GM12878 (cell line): ENCODE measurements around the gene FBXW8. TPM values are rescaled to one million over a fixed set of nuclear protein-coding genes. Genes with fewer than 3 reads are reported as not detected.

ENCODE experiments used
- ATAC-seq: fragments of 200-7000 bp; cut with Tn5 transposase; 3 replicates; pipeline ENCODE4 v1.9.1; 2020; ENCODE audit warnings: mild to moderate bottlenecking, moderate library complexity
- BruUV-seq: library from RNA; stranded (reverse); fragments of 400-500 nt; replicated peaks from 2 replicates; lab custom pipeline; 2021; lab: Mats Ljungman, UMichigan
- CTCF ChIA-PET: fragments of 300-600 bp; sonication (Branson Sonifier 250); formaldehyde crosslinking; extraction: SDS; loops from one replicate; lab custom pipeline; 2021; ENCODE audit warnings: inconsistent platforms; lab: Yijun Ruan, JAX
- POLR2A ChIA-PET: fragments of 350-600 bp; formaldehyde crosslinking; extraction: SDS; loops from one replicate; lab custom pipeline; 2021; ENCODE audit warnings: inconsistent platforms; lab: Charles Lee
- RAD21 ChIA-PET: fragments of 300-600 bp; sonication (Branson Sonifier 250); formaldehyde crosslinking; loops from one replicate; lab custom pipeline; 2023; ENCODE audit warnings: antibody characterized with exemption; ENCODE audit not compliant: unreplicated experiment; lab: Charles Lee
- SMC1A ChIA-PET: fragments of 300-600 bp; sonication (Branson Sonifier 250); formaldehyde crosslinking; loops from one replicate; lab custom pipeline; 2023; ENCODE audit not compliant: unreplicated experiment, uncharacterized antibody; lab: Charles Lee
- DNase-seq: peaks from one replicate; pipeline ENCODE4 v3.0.0-alpha.2; 2011; ENCODE audit warnings: low read depth, low spot score
- FAIRE-seq: peaks from 3 replicates; lab custom pipeline; 2011; peaks lifted over from hg19 to GRCh38; lab: Jason Lieb, UNC
- H2AFZ ChIP-seq: 2 replicates; pipeline ENCODE4 v1.6.0; 2011; ENCODE audit warnings: low read depth, low read length, control low read depth; ENCODE audit not compliant: control insufficient read depth
- H3K27ac ChIP-seq: 2 replicates; pipeline ENCODE4 v1.5.1; 2011; ENCODE audit warnings: control low read depth; ENCODE audit not compliant: control insufficient read depth, insufficient read depth
- H3K27me3 ChIP-seq, 2 experiments: replicated peaks in 1 of 2; 2 replicates each; pipeline versions ENCODE4 v1.6.0 to v1.6.1; 2011; ENCODE audit warnings: low read length in 1 of 2; ENCODE audit not compliant: control insufficient read depth in 2 of 2, insufficient read depth in 2 of 2
- H3K36me3 ChIP-seq, 2 experiments: 2 replicates each; pipeline ENCODE4 v1.5.1; 2011; ENCODE audit warnings: low read length in 1 of 2; ENCODE audit not compliant: control insufficient read depth in 2 of 2, insufficient read depth in 2 of 2
- H3K4me1 ChIP-seq: 2 replicates; pipeline ENCODE4 v1.6.1; 2011; ENCODE audit warnings: mild to moderate bottlenecking, low read length, moderate library complexity, mixed read lengths; ENCODE audit not compliant: control insufficient read depth, insufficient read depth
- H3K4me2 ChIP-seq: 2 replicates; pipeline ENCODE4 v1.6.0; 2011; ENCODE audit warnings: control low read depth; ENCODE audit not compliant: control insufficient read depth, insufficient read depth
- H3K4me3 ChIP-seq: fragments of 200-600 bp; sonication (generic); 2 replicates; pipeline ENCODE4 v1.5.1; 2016
- H3K79me2 ChIP-seq: 2 replicates; pipeline ENCODE4 v1.6.0; 2011; ENCODE audit warnings: low read length; ENCODE audit not compliant: control insufficient read depth, insufficient read depth
- H3K9ac ChIP-seq: 2 replicates; pipeline ENCODE4 v1.8.0; 2011; ENCODE audit warnings: low read length, control low read depth, mixed read lengths; ENCODE audit not compliant: control insufficient read depth, insufficient read depth
- H3K9me3 ChIP-seq: replicated peaks from 3 replicates; pipeline ENCODE4 v1.5.1; 2011; ENCODE audit warnings: mild to moderate bottlenecking, low read length; ENCODE audit not compliant: control insufficient read depth, insufficient read depth
- H4K20me1 ChIP-seq: 2 replicates; pipeline ENCODE4 v1.6.0; 2011; ENCODE audit not compliant: control insufficient read depth, insufficient read depth
- IKZF1 ChIP-seq: fragments of 450-650 bp; conservative IDR thresholded peaks from 2 replicates; pipeline ENCODE4 v1.6.1; 2017; ENCODE audit warnings: antibody characterized with exemption, mild to moderate bottlenecking
- NR2C1 ChIP-seq: fragments of 450-650 bp; IDR thresholded peaks from 2 replicates; pipeline ENCODE4 v1.6.1; 2017; ENCODE audit warnings: antibody characterized with exemption, mild to moderate bottlenecking, moderate library complexity
- PML ChIP-seq: IDR thresholded peaks from 2 replicates; pipeline ENCODE4 v1.6.1; 2012; ENCODE audit warnings: low read length, inconsistent platforms
- SIN3A ChIP-seq: IDR thresholded peaks from 2 replicates; pipeline ENCODE4 v1.6.1; 2012; ENCODE audit warnings: low read depth, low read length, improper control_type of control experiment
- SMC3 ChIP-seq: IDR thresholded peaks from 2 replicates; pipeline ENCODE4 v1.6.1; 2011; ENCODE audit warnings: low read length, improper control_type of control experiment, borderline replicate concordance
- SRF ChIP-seq, 2 experiments: IDR thresholded peaks; 2 replicates each; pipeline ENCODE4 v1.6.1; 2011; ENCODE audit warnings: low read depth in 2 of 2, low read length in 2 of 2, mild to moderate bottlenecking in 1 of 2, moderate library complexity in 1 of 2
- TCF7 ChIP-seq: IDR thresholded peaks from 2 replicates; pipeline ENCODE4 v1.6.1; 2014; ENCODE audit warnings: antibody characterized with exemption, borderline replicate concordance
- ZBED1 ChIP-seq: IDR thresholded peaks from 2 replicates; pipeline ENCODE4 v1.6.1; 2016; ENCODE audit warnings: borderline replicate concordance
- ZNF274 ChIP-seq: IDR thresholded peaks from one replicate; pipeline ENCODE4 v1.8.0; 2011; ENCODE audit not compliant: insufficient read length, insufficient read depth
- ZZZ3 ChIP-seq: IDR thresholded peaks from 2 replicates; pipeline ENCODE4 v1.6.1; 2011; ENCODE audit warnings: low read depth; ENCODE audit not compliant: control insufficient read depth, insufficient read length
- WGBS: methylation state at CpG from one replicate; pipeline ENCODE4 v1.1.6; 2016; ENCODE audit warnings: low lambda C conversion rate; ENCODE audit not compliant: insufficient replicate concordance, insufficient coverage; ENCODE audit errors: missing lambda C conversion rate; 5-methylcytosine and 5-hydroxymethylcytosine counted together
- in situ Hi-C: fragments of 300-500 bp; cut with MboI; formaldehyde crosslinking; loops from 9 replicates; pipeline ENCODE4 v1.14.3; 2018; ENCODE audit warnings: mixed read lengths
- intact Hi-C: fragments of 100-400 bp; cut with micrococcal nuclease; formaldehyde crosslinking; loops from one replicate; pipeline ENCODE4 v1.14.2; 2022; ENCODE audit not compliant: unreplicated experiment
- polyA plus RNA-seq, 11 experiments: library from polyadenylated mRNA; depleted of rRNA in 4 of 11; unstranded in 6 of 11; stranded (reverse) in 5 of 11; fragments of >200 nt; fragmentation: Nextera tagmentation in 4 of 11; fragmentation: Illumina TruSeq in 1 of 11; extraction: Ambion mirVana in 4 of 11; extraction: Trizol in 1 of 11; gene quantifications; 1 replicate in 1 of 11; 2 replicates in 10 of 11; pipeline versions ENCODE4 v1.2.1 to v1.2.3, GENCODE V29; 2011 to 2016; ENCODE audit warnings: inconsistent platforms in 2 of 11, missing spikeins in 2 of 11, low read depth in 1 of 11
- total RNA-seq, 4 experiments: library from RNA; depleted of rRNA in 3 of 4; stranded (reverse); fragments of >200 nt in 3 of 4; fragmentation: Illumina TruSeq in 1 of 4; extraction: Trizol in 1 of 4; gene quantifications; 2 replicates each; pipeline versions ENCODE4 v1.2.1 to v1.2.3, GENCODE V29; 2013 to 2021
- TF ChIP-seq, protein P1 (sequence below): fragments of 450-650 bp; IDR thresholded peaks from 2 replicates; pipeline ENCODE4 v1.6.1; 2016; ENCODE audit warnings: mild to moderate bottlenecking

FBXW8 gene
- total and polyA plus RNA-seq, 10 of the 15 experiments (the other 5 are each of a cell fraction or from before 2014, with no cell fraction given), result 0.49 to 7.5 (median 4.4) TPM

DNA sequence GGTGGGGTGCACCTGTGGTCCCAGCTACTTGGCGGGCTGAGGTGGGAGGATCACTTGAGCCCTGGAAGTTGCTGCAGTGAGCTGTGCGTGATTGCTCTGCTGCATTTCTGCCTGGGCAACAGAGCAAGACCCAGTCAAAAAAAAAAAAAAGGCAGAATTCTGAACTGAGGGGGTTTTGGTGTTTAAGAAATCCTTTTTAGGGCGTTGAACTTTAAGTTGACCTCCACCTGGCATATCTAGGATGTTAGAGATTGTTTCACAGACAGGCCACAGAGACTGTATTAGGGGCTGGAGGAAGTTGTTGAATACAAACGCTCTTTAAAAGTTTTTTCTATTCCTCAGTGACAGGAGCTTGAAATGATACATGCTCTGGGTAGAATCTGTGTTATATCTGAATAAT lies 60.5 kb downstream of the FBXW8 start:
- no peak for DNase-seq
- Histone ChIP-seq H3K4me3 (no peak overlapping the region), H3K79me2 (no peaks in the 10 kb centered on the region), H3K4me2 (no peak overlapping the region), H2AFZ (no peak overlapping the region), H4K20me1 (no peaks in the 10 kb centered on the region), H3K36me3 (no peaks in the 10 kb centered on the region), H3K9me3 (no peaks in the 10 kb centered on the region), H3K27me3 (no peaks in the 10 kb centered on the region), H3K4me1 (no peaks in the 10 kb centered on the region), H3K9ac (no peak overlapping the region), H3K27ac (no peak overlapping the region)
- intact Hi-C loops, result no loop called here
- ChIA-PET SMC1A (no interaction called here), POLR2A (no interaction called here), RAD21 (no interaction called here), CTCF (interaction anchor here (1.5 kb wide), 1 partner anchor 149 kb away, joined by 3 read pairs; no protein-coding TSS in a partner anchor)
- TF ChIP-seq SIN3A (no peak), PML (no peak)
- no peak for FAIRE-seq
- no TSS peak for BruUV-seq
- ATAC-seq, result no peak
- 24% methylated on average over 4 of the region's 4 CpGs for WGBS
- in situ Hi-C loops, result no loop called here

DNA sequence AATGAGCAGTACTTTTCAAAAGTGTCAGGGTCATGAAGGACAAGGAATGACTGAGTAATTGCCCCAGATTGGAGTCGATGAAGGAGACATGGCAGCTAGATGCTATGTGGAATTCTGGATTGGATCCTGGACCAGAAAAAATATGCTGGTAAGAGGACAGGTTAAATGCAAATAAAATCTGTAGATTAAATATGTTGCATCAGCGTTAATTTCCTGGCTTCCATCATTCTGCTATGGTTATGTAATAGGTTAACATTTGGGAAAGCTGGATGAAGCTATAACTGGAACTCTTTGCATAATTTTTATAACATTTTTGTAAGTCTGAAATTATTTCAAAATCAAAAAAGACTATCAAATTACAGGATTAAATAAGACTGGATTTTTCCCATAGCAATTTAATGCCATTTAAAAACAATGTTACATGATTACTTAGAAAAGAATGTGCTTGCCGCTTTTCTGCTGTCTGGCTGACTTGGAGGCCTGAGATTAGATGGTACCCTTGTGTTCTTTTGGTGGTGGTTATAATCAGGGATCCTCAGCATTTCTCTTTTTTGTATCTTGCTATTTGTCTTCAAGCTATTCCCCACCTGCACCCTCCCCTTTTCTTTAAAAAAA lies 65.1 kb downstream of the FBXW8 start:
- in situ Hi-C loops, result no loop called here
- ATAC-seq (no peak), FAIRE-seq (no peak), DNase-seq (no peak)
- H4K20me1 ChIP-seq, result no peaks in the 10 kb centered on the region
- no TSS peak for BruUV-seq
- ChIA-PET CTCF (no interaction called here), RAD21 (no interaction called here), SMC1A (no interaction called here), POLR2A (no interaction called here)
- H3K27me3 ChIP-seq, result no peaks in the 10 kb centered on the region
- no peaks in the 10 kb centered on the region for H3K79me2 ChIP-seq
- peaks cover 7% of the 10 kb centered on the region; the same call in 1 of the 2 replicates for H3K4me1 ChIP-seq
- H3K4me3 ChIP-seq, result no peak overlapping the region
- no peak overlapping the region for H2AFZ ChIP-seq
- H3K27ac ChIP-seq, result no peak overlapping the region
- H3K4me2 ChIP-seq, result no peak overlapping the region
- H3K36me3 ChIP-seq, result no peaks in the 10 kb centered on the region
- no peaks in the 10 kb centered on the region; the same call in 2 of the 3 replicates for H3K9me3 ChIP-seq
- H3K9ac ChIP-seq, result no peak overlapping the region
- TF ChIP-seq ZZZ3 (no peak), SMC3 (no peak), NR2C1 (no peak), ZBED1 (no peak), IKZF1 (no peak), TCF7 (no peak), SRF (IDR thresholded peaks at IDR 0.05; ENCODE audit: low read depth in 2 of 2, low read length in 2 of 2) (no peak), SIN3A (no peak), ZNF274 (no peak)
- TF ChIP-seq, protein P1, sequence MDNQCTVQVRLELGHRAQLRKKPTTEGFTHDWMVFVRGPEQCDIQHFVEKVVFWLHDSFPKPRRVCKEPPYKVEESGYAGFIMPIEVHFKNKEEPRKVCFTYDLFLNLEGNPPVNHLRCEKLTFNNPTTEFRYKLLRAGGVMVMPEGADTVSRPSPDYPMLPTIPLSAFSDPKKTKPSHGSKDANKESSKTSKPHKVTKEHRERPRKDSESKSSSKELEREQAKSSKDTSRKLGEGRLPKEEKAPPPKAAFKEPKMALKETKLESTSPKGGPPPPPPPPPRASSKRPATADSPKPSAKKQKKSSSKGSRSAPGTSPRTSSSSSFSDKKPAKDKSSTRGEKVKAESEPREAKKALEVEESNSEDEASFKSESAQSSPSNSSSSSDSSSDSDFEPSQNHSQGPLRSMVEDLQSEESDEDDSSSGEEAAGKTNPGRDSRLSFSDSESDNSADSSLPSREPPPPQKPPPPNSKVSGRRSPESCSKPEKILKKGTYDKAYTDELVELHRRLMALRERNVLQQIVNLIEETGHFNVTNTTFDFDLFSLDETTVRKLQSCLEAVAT, result no peak
- WGBS, result 98% methylated on average over 3 of the region's 3 CpGs
- intact Hi-C loops, result no loop called here
